ENCODE data around the gene DNAAF6.

The DNAAF6 gene

DNA sequence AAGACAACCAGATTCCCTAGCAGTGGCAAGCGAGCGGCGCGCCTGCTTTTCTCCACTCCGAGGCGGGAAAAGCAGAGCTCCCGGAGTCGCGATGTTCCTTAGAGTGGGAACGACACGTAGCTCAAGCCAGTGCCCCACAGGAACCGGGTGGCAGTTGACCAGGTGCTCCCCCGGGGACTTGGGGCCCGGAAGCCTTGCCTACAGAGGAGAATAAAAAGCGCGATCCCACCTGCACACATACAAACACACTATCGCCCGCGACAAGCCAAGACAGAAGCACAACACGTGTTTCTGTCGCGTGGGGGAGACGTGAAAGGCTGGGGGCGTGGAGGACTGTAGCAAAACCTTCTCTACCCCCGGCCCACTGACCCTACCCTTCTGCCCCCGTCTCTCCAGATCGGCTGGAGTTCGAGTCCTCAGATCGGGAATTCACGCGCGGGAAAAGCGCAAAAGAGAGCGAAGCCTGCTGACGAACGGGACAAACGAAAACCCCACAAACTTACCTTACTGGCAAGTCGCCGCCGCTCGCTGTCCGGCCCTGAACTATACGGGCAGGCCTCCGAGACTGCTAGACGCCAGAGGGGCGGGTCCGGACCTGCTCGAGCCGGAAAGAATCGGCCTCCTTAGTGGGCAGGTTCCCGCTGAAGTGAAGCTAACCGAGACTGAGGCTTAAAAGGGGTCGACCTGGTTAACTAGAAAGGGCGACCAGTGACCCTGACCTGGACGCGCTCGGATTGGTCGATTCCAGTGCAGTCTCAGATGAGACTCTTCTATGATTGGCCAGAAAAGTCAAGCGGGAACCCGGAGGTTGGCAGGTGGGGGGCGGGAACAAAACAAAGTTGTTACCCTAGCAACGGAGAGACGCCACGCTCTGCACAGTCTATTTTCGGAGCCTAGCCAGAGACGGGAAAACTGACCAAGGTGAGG, at the start of gene DNAAF6, which contains the start of gene NUP62CL:
DNAAF6 (plus strand) TSS at position 842 of the 927 bp plus-strand sequence. CDS start 6,265 bp downstream, outside the sequence.
NUP62CL (minus strand) TSS at position 664 of the 927 bp plus-strand sequence. CDS start 31,287 bp downstream, outside the sequence.
- ChIA-PET CTCF (no interaction called here), POLR2A (interaction anchor here (0.7 to 1.5 kb wide), 7 partner anchors 12 to 424 kb away, joined by 3 to 7 read pairs (median 4); partner anchors contain the start of gene RBM41)
- Histone ChIP-seq H3K36me3 (ENCODE audit: control insufficient read depth in 2 of 2, insufficient read depth in 1 of 2, low read length in 2 of 2) (no peaks in the 10 kb centered on the region), H3K4me3 (ENCODE audit: low read depth, low read length) (peak within 1 kb of the TSS; percentile 59), H3K9me3 (ENCODE audit: control insufficient read depth, insufficient read depth, low read depth, low read length) (no peaks in the 10 kb centered on the region), H3K27ac (ENCODE audit: extremely low read depth, low read depth, low read length) (peak within 1 kb of the TSS; percentile 11; the same call in 1 of the 2 replicates), H3K4me1 (ENCODE audit: control insufficient read depth, insufficient read depth, low read length) (no peaks in the 10 kb centered on the region)
- TF ChIP-seq ZNF426 (tag by site-specific recombination; IDR thresholded peaks at IDR 0.05) (no peak), ZNF830 (tag by site-specific recombination; IDR thresholded peaks at IDR 0.05; ENCODE audit: low read depth) (no peak), EGR2 (tag by site-specific recombination; IDR thresholded peaks at IDR 0.05; ENCODE audit: low read depth) (peak; percentile 40; the same call in 1 of the 2 replicates), KLF8 (tag by site-specific recombination; IDR thresholded peaks at IDR 0.05) (no peak), ZNF416 (tag by site-specific recombination; IDR thresholded peaks at IDR 0.05) (no peak), ZEB2 (tag by site-specific recombination; IDR thresholded peaks at IDR 0.05) (no peak; the same call in 1 of the 2 replicates), ZNF433 (tag by site-specific recombination; IDR thresholded peaks at IDR 0.05; ENCODE audit: low read depth) (no peak), SALL2 (tag by site-specific recombination; IDR thresholded peaks at IDR 0.05; ENCODE audit: borderline replicate concordance) (no peak), ZBTB20 (tag by site-specific recombination; IDR thresholded peaks at IDR 0.05) (peak; percentile 21; the same call in 1 of the 2 replicates), SP3 (tag by site-specific recombination; IDR thresholded peaks at IDR 0.05) (peak; percentile 48), ZNF843 (tag by site-specific recombination; IDR thresholded peaks at IDR 0.05) (no peak), ZBTB21 (tag by site-specific recombination; IDR thresholded peaks at IDR 0.05) (no peak), ZNF701 (tag by site-specific recombination; IDR thresholded peaks at IDR 0.05) (no peak), BCL11B (tag by site-specific recombination; IDR thresholded peaks at IDR 0.05; ENCODE audit: low read depth) (no peak), ZNF112 (tag by site-specific recombination; IDR thresholded peaks at IDR 0.05) (no peak), ZNF266 (tag by site-specific recombination; IDR thresholded peaks at IDR 0.05; ENCODE audit: low read depth) (no peak), MYNN (tag by site-specific recombination; IDR thresholded peaks at IDR 0.05; ENCODE audit: borderline replicate concordance) (no peak), SETDB1 (IDR thresholded peaks at IDR 0.05; ENCODE audit: insufficient read length, low read length) (peak; percentile 46), ZXDB (tag by site-specific recombination; IDR thresholded peaks at IDR 0.05) (peak; percentile 99), ZNF473 (tag by site-specific recombination; IDR thresholded peaks at IDR 0.05) (no peak), ZNF530 (tag by site-specific recombination; IDR thresholded peaks at IDR 0.05; ENCODE audit: low read depth) (no peak), ZNF394 (tag by site-specific recombination; IDR thresholded peaks at IDR 0.05; ENCODE audit: borderline replicate concordance) (no peak), ZNF660 (tag by site-specific recombination; IDR thresholded peaks at IDR 0.05) (no peak), MEIS1 (CRISPR knock-in tag; IDR thresholded peaks at IDR 0.05; ENCODE audit: borderline replicate concordance) (no peak)
- TF ChIP-seq, protein P1, sequence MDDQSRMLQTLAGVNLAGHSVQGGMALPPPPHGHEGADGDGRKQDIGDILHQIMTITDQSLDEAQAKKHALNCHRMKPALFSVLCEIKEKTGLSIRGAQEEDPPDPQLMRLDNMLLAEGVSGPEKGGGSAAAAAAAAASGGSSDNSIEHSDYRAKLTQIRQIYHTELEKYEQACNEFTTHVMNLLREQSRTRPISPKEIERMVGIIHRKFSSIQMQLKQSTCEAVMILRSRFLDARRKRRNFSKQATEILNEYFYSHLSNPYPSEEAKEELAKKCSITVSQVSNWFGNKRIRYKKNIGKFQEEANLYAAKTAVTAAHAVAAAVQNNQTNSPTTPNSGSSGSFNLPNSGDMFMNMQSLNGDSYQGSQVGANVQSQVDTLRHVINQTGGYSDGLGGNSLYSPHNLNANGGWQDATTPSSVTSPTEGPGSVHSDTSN (CRISPR knock-in tag; IDR thresholded peaks at IDR 0.05): no peak
- TF ChIP-seq, protein P2, sequence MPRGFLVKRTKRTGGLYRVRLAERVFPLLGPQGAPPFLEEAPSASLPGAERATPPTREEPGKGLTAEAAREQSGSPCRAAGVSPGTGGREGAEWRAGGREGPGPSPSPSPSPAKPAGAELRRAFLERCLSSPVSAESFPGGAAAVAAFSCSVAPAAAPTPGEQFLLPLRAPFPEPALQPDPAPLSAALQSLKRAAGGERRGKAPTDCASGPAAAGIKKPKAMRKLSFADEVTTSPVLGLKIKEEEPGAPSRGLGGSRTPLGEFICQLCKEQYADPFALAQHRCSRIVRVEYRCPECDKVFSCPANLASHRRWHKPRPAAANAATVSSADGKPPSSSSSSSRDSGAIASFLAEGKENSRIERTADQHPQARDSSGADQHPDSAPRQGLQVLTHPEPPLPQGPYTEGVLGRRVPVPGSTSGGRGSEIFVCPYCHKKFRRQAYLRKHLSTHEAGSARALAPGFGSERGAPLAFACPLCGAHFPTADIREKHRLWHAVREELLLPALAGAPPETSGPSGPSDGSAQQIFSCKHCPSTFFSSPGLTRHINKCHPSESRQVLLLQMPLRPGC (tag by site-specific recombination; IDR thresholded peaks at IDR 0.05): no peak
- TF ChIP-seq, protein P3, sequence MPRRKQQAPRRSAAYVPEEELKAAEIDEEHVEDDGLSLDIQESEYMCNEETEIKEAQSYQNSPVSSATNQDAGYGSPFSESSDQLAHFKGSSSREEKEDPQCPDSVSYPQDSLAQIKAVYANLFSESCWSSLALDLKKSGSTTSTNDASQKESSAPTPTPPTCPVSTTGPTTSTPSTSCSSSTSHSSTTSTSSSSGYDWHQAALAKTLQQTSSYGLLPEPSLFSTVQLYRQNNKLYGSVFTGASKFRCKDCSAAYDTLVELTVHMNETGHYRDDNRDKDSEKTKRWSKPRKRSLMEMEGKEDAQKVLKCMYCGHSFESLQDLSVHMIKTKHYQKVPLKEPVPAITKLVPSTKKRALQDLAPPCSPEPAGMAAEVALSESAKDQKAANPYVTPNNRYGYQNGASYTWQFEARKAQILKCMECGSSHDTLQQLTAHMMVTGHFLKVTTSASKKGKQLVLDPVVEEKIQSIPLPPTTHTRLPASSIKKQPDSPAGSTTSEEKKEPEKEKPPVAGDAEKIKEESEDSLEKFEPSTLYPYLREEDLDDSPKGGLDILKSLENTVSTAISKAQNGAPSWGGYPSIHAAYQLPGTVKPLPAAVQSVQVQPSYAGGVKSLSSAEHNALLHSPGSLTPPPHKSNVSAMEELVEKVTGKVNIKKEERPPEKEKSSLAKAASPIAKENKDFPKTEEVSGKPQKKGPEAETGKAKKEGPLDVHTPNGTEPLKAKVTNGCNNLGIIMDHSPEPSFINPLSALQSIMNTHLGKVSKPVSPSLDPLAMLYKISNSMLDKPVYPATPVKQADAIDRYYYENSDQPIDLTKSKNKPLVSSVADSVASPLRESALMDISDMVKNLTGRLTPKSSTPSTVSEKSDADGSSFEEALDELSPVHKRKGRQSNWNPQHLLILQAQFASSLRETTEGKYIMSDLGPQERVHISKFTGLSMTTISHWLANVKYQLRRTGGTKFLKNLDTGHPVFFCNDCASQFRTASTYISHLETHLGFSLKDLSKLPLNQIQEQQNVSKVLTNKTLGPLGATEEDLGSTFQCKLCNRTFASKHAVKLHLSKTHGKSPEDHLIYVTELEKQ (tag by site-specific recombination; IDR thresholded peaks at IDR 0.05; ENCODE audit: borderline replicate concordance): no peak
- TF ChIP-seq, protein P4, sequence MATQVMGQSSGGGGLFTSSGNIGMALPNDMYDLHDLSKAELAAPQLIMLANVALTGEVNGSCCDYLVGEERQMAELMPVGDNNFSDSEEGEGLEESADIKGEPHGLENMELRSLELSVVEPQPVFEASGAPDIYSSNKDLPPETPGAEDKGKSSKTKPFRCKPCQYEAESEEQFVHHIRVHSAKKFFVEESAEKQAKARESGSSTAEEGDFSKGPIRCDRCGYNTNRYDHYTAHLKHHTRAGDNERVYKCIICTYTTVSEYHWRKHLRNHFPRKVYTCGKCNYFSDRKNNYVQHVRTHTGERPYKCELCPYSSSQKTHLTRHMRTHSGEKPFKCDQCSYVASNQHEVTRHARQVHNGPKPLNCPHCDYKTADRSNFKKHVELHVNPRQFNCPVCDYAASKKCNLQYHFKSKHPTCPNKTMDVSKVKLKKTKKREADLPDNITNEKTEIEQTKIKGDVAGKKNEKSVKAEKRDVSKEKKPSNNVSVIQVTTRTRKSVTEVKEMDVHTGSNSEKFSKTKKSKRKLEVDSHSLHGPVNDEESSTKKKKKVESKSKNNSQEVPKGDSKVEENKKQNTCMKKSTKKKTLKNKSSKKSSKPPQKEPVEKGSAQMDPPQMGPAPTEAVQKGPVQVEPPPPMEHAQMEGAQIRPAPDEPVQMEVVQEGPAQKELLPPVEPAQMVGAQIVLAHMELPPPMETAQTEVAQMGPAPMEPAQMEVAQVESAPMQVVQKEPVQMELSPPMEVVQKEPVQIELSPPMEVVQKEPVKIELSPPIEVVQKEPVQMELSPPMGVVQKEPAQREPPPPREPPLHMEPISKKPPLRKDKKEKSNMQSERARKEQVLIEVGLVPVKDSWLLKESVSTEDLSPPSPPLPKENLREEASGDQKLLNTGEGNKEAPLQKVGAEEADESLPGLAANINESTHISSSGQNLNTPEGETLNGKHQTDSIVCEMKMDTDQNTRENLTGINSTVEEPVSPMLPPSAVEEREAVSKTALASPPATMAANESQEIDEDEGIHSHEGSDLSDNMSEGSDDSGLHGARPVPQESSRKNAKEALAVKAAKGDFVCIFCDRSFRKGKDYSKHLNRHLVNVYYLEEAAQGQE (tag by site-specific recombination; IDR thresholded peaks at IDR 0.05): peak; percentile 40; the same call in 1 of the 2 replicates
